Heart left ventricle (tissue), 13 donors: ENCODE measurements around the gene GPC3.

Experiments
- POLR2A ChIP-seq, 2 donors: fragments of 450-650 bp; IDR thresholded peaks; one replicate each; pipeline ENCODE4 v1.6.1; 2017; ENCODE audit warnings: antibody characterized with exemption in 2 of 2, mild to moderate bottlenecking in 2 of 2, moderate library complexity in 2 of 2
- TF ChIP-seq, protein P1 (sequence below), 12 donors: fragments of 200-600 bp; sonication (generic) in 4 of 12; IDR thresholded peaks; one replicate each; pipeline versions ENCODE4 v1.5.0 to v1.8.0; 2018 to 2022; ENCODE audit warnings: antibody characterized with exemption in 12 of 12, mild to moderate bottlenecking in 5 of 12
- donor health status: ischemic (EF 13 %, LVEDD 7.1; RV severe dilation, severe dysfunction).
- donor health status: DM: no; HTN: yes; CAD: no.
- donor health status: DM: no; HTN: no; CAD: no.
- donor health status: ischemic (EF 25% LVEDD 6.9; RV normal size, moderate dysfunction).
- donor health status: ischemic (EF 25% LVEDD 5.7; RV mildly dilated, moderate dysfunction).
- donor health status: ischemic (EF 35%, LVEDD 5.7; RV mildly dilated, moderate dysfunction).
- donor health status: nonischemic (EF 11% LVEDD 7.7; RV severe dilation, severe dysfunction).
- donor health status: DM: yes; HTN: yes; CAD: no.
- donor health status: PGD.
- donor health status: ischemic (EF 29% LVEDD 5.4; RV normal size, mild dysfunction).
- donor health status: nonischemic (EF 23%, LVEDD 6.1; RV moderate dilation, normal function).

DNA sequence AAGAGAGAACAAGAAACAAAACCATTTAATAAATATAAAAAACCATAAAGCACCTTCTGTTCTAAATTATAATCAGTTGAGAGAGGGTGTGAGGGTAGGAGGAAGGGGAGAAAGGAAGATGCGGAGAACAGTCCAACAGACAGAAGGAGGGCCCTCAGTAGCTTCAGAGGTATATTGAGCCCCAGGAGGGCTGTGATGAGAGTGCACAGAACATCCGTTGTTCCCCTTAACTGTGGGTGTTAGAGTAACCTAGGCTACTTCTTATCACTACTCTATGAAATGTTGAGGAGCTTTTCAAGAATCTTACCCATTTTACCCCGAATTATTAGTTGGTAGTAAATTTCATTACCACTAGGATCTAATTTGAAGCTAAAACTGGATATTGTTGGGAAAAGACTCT is 13.8 kb downstream of the GPC3 start:
- TF ChIP-seq, protein P1, sequence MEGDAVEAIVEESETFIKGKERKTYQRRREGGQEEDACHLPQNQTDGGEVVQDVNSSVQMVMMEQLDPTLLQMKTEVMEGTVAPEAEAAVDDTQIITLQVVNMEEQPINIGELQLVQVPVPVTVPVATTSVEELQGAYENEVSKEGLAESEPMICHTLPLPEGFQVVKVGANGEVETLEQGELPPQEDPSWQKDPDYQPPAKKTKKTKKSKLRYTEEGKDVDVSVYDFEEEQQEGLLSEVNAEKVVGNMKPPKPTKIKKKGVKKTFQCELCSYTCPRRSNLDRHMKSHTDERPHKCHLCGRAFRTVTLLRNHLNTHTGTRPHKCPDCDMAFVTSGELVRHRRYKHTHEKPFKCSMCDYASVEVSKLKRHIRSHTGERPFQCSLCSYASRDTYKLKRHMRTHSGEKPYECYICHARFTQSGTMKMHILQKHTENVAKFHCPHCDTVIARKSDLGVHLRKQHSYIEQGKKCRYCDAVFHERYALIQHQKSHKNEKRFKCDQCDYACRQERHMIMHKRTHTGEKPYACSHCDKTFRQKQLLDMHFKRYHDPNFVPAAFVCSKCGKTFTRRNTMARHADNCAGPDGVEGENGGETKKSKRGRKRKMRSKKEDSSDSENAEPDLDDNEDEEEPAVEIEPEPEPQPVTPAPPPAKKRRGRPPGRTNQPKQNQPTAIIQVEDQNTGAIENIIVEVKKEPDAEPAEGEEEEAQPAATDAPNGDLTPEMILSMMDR (IDR thresholded peaks at IDR 0.05) = no peak
- no peak for TF ChIP-seq POLR2A (IDR thresholded peaks at IDR 0.05)
